Panc1 (cell line): ENCODE results near the gene MLKL.

ENCODE experiments used
- POLR2AphosphoS5 ChIP-seq: IDR thresholded peaks from 2 replicates; pipeline ENCODE4 v1.6.1; 2012; ENCODE audit warnings: mild to moderate bottlenecking, low read depth, low read length, moderate library complexity
- TCF7L2 ChIP-seq: IDR thresholded peaks from 2 replicates; pipeline ENCODE4 v1.6.1; 2011; ENCODE audit warnings: mild to moderate bottlenecking, low read depth, low read length, inconsistent platforms
- TF ChIP-seq, protein P1 (sequence below): fragments of 450-650 bp; IDR thresholded peaks from 2 replicates; pipeline ENCODE4 v1.5.1; 2017; ENCODE audit warnings: mild to moderate bottlenecking

DNA sequence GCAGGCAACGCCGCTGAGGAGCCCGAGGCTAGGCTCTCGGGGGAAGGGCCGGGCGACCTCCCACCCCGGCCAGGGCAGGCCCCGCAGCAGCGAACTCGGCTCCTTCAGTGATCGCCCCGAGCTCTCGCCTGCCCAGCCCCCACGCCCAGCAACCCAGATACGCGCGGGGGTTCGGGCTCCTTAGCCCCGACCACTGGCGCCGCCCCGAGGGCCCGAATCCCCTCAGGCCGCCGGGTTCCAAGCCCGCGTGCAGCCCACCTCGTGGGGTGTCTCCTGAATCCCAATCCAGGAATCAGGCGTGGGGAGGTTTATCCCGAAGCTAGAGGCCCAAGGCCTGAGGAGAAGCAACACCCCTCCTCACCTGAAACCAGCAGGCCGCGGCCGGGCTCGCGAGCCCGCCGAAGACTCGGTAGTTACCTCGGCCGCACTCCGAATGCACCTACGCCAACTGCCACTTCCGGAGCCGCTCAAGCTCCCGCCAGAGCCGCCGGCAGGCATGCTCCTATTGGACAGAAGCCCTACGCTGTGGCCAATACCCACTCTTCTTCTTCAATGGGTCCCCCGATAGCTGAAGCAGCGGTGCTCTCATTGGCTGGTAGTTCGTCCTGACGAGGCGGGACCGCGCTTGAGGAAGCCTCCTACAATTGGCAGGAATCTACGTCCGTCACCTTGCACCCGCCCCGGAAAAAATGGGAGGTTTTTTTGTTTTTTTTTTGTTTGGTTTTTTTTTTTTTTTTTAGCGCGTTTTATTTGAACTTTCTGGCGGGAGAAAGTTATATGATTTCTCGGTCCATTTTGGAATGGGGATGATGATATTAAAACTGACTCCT is 34.0 kb downstream of the MLKL start, which contains the start of gene RFWD3:
- TF ChIP-seq, protein P1, sequence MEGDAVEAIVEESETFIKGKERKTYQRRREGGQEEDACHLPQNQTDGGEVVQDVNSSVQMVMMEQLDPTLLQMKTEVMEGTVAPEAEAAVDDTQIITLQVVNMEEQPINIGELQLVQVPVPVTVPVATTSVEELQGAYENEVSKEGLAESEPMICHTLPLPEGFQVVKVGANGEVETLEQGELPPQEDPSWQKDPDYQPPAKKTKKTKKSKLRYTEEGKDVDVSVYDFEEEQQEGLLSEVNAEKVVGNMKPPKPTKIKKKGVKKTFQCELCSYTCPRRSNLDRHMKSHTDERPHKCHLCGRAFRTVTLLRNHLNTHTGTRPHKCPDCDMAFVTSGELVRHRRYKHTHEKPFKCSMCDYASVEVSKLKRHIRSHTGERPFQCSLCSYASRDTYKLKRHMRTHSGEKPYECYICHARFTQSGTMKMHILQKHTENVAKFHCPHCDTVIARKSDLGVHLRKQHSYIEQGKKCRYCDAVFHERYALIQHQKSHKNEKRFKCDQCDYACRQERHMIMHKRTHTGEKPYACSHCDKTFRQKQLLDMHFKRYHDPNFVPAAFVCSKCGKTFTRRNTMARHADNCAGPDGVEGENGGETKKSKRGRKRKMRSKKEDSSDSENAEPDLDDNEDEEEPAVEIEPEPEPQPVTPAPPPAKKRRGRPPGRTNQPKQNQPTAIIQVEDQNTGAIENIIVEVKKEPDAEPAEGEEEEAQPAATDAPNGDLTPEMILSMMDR, result no peak
- TF ChIP-seq POLR2AphosphoS5 (peak; percentile 83), TCF7L2 (no peak)
